OCI-LY1 (cell line): ENCODE measurements around the gene TEAD3.
A peak's percentile ranks its signal among the peaks of the same experiment; 100 is the strongest.

ENCODE experiments used
- H2AFZ ChIP-seq: fragments of 200-600 bp; sonication (generic), shearing (Covaris generic); 2 replicates; pipeline ENCODE4 v1.6.0; 2014; ENCODE audit warnings: antibody characterized with exemption, mild to moderate bottlenecking, low read length
- H3F3A ChIP-seq: fragments of 200-600 bp; sonication (generic), shearing (Covaris generic); 2 replicates; pipeline ENCODE4 v1.6.0; 2014; ENCODE audit warnings: mild to moderate bottlenecking, antibody characterized with exemption, low read length, moderate library complexity; ENCODE audit not compliant: insufficient read depth
- H3K27ac ChIP-seq: fragments of 200-600 bp; sonication (generic); 2 replicates; pipeline ENCODE4 v1.5.1; 2014; ENCODE audit warnings: low read length, mixed run types, mild to moderate bottlenecking, low read depth; ENCODE audit not compliant: poor library complexity, severe bottlenecking
- H3K27me3 ChIP-seq: fragments of 200-600 bp; sonication (generic); 2 replicates; pipeline ENCODE4 v1.6.0; 2014; ENCODE audit warnings: antibody characterized with exemption, mild to moderate bottlenecking, low read length, moderate library complexity; ENCODE audit not compliant: insufficient read depth
- H3K36me3 ChIP-seq: fragments of 200-600 bp; sonication (generic); 2 replicates; pipeline ENCODE4 v1.6.1; 2014; ENCODE audit warnings: mild to moderate bottlenecking, antibody characterized with exemption, low read length, moderate library complexity, mixed read lengths; ENCODE audit not compliant: insufficient read depth
- H3K4me1 ChIP-seq: fragments of 200-600 bp; sonication (generic); 2 replicates; pipeline ENCODE4 v1.5.1; 2014; ENCODE audit warnings: mild to moderate bottlenecking, low read length, moderate library complexity; ENCODE audit not compliant: insufficient read depth, severe bottlenecking
- H3K4me2 ChIP-seq: fragments of 200-600 bp; sonication (generic), shearing (Covaris generic); 2 replicates; pipeline ENCODE4 v1.6.1; 2014; ENCODE audit warnings: low read length
- H3K4me3 ChIP-seq: fragments of 200-600 bp; sonication (generic); 2 replicates; pipeline ENCODE4 v1.5.1; 2014; ENCODE audit warnings: low read length, low read depth, mild to moderate bottlenecking, mixed read lengths; ENCODE audit not compliant: poor library complexity, severe bottlenecking
- H3K79me2 ChIP-seq: fragments of 200-600 bp; shearing (Covaris generic); 2 replicates; pipeline ENCODE4 v1.6.1; 2016; ENCODE audit warnings: mixed run types, low read length, mixed read lengths; ENCODE audit not compliant: insufficient read depth
- H3K9ac ChIP-seq: fragments of 200-600 bp; sonication (generic), shearing (Covaris generic); 2 replicates; pipeline ENCODE4 v1.6.1; 2014; ENCODE audit warnings: mild to moderate bottlenecking, low read length, mixed read lengths
- H3K9me2 ChIP-seq: fragments of 200-600 bp; sonication (generic), shearing (Covaris generic); 2 replicates; pipeline ENCODE4 v1.6.1; 2014; ENCODE audit warnings: low read depth, mild to moderate bottlenecking, low read length, mixed read lengths
- H3K9me3 ChIP-seq: fragments of 200-600 bp; shearing (Covaris generic); 2 replicates; pipeline ENCODE4 v1.6.1; 2014; ENCODE audit warnings: low read length, mixed read lengths
- H4K20me1 ChIP-seq: fragments of 200-600 bp; sonication (generic), shearing (Covaris generic); 2 replicates; pipeline ENCODE4 v1.6.0; 2016; ENCODE audit warnings: mild to moderate bottlenecking, low read length; ENCODE audit not compliant: insufficient read depth
- CTCF ChIP-seq: fragments of 200-600 bp; sonication (generic), shearing (Covaris generic); IDR thresholded peaks from 2 replicates; pipeline ENCODE4 v1.5.1; 2017; ENCODE audit warnings: mild to moderate bottlenecking, antibody characterized with exemption, low read length, moderate library complexity, mixed read lengths
- EZH2 ChIP-seq: fragments of 200-600 bp; sonication (generic), shearing (Covaris generic); IDR thresholded peaks from 2 replicates; pipeline ENCODE4 v1.8.0; 2017; ENCODE audit warnings: borderline replicate concordance, mixed run types, mild to moderate bottlenecking, antibody characterized with exemption, low read length, moderate library complexity, mixed read lengths

Gene TEAD3

DNA sequence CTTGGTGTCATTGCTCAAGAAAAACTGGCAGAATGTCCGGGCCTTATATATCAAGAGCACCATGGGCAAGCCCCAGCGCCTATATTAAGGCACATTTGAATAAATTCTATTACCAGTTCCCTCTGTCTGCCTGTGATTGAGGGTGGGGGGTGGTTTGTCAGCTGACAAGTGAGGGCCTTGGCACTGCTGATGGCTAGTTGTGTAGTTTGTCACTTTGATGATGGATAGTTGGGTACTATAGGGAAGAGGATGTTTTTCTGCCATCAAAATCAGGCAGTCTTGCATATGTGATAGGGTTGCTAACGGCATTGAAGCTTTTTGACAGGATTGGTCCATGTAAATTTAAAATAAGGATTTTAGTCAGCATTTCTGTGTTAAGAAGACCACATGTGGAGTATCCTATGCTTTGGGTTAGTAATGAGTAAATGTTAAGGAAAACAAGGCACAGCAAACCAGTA lies 26.2 kb downstream of the TEAD3 start:
- Histone ChIP-seq H3K9ac (peak overlapping the region; percentile 99; the same call in 1 of the 2 replicates), H3K9me2 (no peaks in the 10 kb centered on the region), H3K27me3 (no peaks in the 10 kb centered on the region), H3K79me2 (peaks cover 13% of the 10 kb centered on the region; the same call in 1 of the 2 replicates), H2AFZ (no peak overlapping the region), H3F3A (peaks cover 15% of the 10 kb centered on the region; the same call in 1 of the 2 replicates), H3K4me2 (peak overlapping the region; percentile 99), H4K20me1 (no peaks in the 10 kb centered on the region), H3K27ac (peak overlapping the region; percentile 22), H3K4me1 (peaks cover 36% of the 10 kb centered on the region), H3K4me3 (peak overlapping the region; percentile 87), H3K36me3 (peaks cover 62% of the 10 kb centered on the region), H3K9me3 (no peaks in the 10 kb centered on the region)
- TF ChIP-seq EZH2 (no peak), CTCF (no peak)

DNA sequence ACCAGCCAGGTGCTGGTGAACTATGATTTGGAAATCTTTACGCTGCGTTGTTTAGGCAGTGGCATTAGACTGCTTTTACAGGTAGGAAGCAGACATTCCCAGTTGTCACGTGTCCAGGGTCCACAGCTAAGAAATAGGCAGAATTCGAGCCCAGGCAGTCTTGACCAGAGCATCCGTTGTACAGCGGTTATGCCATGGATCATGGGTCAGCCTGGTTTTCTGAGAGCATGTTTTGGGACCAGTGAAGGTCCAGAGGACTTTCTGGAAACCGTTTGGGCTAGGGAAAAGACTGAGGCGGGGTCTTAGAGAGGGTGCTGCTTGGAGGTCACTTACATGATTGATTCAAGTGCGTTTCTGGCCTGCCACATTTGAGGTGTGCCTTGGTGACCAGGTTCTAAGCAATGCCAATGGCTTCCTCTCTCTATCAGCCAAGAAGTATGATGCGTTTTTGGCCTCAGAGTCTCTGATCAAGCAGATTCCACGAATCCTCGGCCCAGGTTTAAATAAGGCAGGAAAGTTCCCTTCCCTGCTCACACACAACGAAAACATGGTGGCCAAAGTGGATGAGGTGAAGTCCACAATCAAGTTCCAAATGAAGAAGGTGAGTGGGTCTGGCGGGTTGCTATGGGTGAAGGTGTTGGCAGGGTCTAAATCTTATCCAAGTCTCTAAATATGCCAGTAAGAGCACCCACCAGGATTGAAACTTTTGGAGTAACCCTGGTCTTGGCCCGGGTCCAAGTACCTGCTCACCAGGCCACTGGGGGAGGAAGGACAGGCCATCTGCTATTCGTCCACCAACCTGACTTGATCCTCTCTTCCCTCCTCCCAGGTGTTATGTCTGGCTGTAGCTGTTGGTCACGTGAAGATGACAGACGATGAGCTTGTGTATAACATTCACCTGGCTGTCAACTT lies 26.9 kb downstream of the TEAD3 start:
- H3F3A ChIP-seq, result peaks cover 15% of the 10 kb centered on the region; the same call in 1 of the 2 replicates
- H3K79me2 ChIP-seq, result peaks cover 13% of the 10 kb centered on the region; the same call in 1 of the 2 replicates
- H3K9me3 ChIP-seq, result no peaks in the 10 kb centered on the region
- H3K4me3 ChIP-seq, result peak overlapping the region; percentile 87
- peak overlapping the region; percentile 99 for H3K4me2 ChIP-seq
- no peak overlapping the region for H2AFZ ChIP-seq
- H3K36me3 ChIP-seq, result peaks cover 58% of the 10 kb centered on the region
- H3K4me1 ChIP-seq, result peaks cover 36% of the 10 kb centered on the region
- TF ChIP-seq EZH2 (no peak), CTCF (no peak)
- no peaks in the 10 kb centered on the region for H3K27me3 ChIP-seq
- no peaks in the 10 kb centered on the region for H3K9me2 ChIP-seq
- H3K27ac ChIP-seq, result peak overlapping the region; percentile 82
- H3K9ac ChIP-seq, result peak overlapping the region; percentile 99
- no peaks in the 10 kb centered on the region for H4K20me1 ChIP-seq

DNA sequence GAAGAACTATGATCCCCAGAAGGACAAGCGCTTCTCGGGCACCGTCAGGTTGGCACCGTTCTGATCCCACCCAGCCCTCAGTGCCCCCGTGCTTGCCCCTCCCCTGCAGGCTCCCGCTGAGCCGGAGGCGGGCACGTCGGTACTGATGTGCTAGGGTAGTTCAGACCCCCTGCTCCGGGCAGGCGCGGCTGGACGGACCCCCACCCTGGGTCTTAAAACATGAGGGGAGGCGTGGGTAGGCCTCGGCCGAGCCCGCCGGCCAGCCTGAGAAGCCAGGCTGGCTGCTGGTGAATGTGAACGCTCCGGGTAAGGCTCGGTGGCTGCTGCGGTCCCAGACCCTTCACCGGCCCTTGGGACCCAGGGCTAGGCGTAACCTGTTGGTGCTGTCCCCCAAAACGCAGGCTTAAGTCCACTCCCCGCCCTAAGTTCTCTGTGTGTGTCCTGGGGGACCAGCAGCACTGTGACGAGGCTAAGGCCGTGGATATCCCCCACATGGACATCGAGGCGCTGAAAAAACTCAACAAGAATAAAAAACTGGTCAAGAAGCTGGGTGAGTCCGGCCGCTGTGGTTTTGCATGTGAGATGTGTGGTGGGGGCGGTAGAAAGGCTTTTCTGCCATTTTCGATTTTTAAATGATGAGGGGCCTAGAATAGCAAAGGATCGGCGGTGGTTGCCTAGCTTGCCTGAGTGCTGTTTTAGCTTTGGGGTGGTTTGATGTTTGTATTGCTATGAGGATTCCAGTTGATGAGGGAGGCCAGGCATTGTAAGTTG lies 27.7 kb downstream of the TEAD3 start:
- Histone ChIP-seq H4K20me1 (no peaks in the 10 kb centered on the region), H3K36me3 (peaks cover 51% of the 10 kb centered on the region), H3F3A (peaks cover 15% of the 10 kb centered on the region; the same call in 1 of the 2 replicates), H3K9ac (peak overlapping the region; percentile 99), H3K9me2 (no peaks in the 10 kb centered on the region), H3K27me3 (no peaks in the 10 kb centered on the region), H3K9me3 (no peaks in the 10 kb centered on the region), H2AFZ (no peak overlapping the region), H3K4me2 (peak overlapping the region; percentile 99), H3K4me1 (peaks cover 36% of the 10 kb centered on the region), H3K4me3 (peak overlapping the region; percentile 87), H3K27ac (peak overlapping the region; percentile 82), H3K79me2 (peaks cover 13% of the 10 kb centered on the region; the same call in 1 of the 2 replicates)
- TF ChIP-seq CTCF (no peak), EZH2 (no peak)
